Loucy (cell line): ENCODE data around the gene SEM1.

Experiments
- H2AFZ ChIP-seq: fragments of 200-600 bp; sonication (generic); 2 replicates; pipeline ENCODE4 v1.6.0; 2016; ENCODE audit warnings: antibody characterized with exemption, mild to moderate bottlenecking, low read length, moderate library complexity
- H3F3A ChIP-seq: fragments of 200-600 bp; 2 replicates; pipeline ENCODE4 v1.6.0; 2016; ENCODE audit warnings: antibody characterized with exemption, low read depth, mild to moderate bottlenecking
- H3K27me3 ChIP-seq: fragments of 200-600 bp; sonication (generic); 2 replicates; pipeline ENCODE4 v1.6.1; 2014; ENCODE audit warnings: low read length, mild to moderate bottlenecking; ENCODE audit not compliant: insufficient read depth, poor library complexity, severe bottlenecking
- H3K36me3 ChIP-seq: fragments of 200-600 bp; sonication (generic); 2 replicates; pipeline ENCODE4 v1.6.1; 2016; ENCODE audit warnings: low read length; ENCODE audit not compliant: insufficient read depth
- H3K4me1 ChIP-seq: fragments of 200-600 bp; sonication (generic); 2 replicates; pipeline ENCODE4 v1.5.1; 2014; ENCODE audit warnings: low read length, mild to moderate bottlenecking; ENCODE audit not compliant: insufficient read depth, poor library complexity, severe bottlenecking
- H3K4me2 ChIP-seq: fragments of 200-600 bp; sonication (generic); 2 replicates; pipeline ENCODE4 v1.6.0; 2014; ENCODE audit warnings: antibody characterized with exemption, low read length, low read depth, mild to moderate bottlenecking; ENCODE audit not compliant: poor library complexity, severe bottlenecking
- H3K4me3 ChIP-seq: fragments of 200-600 bp; sonication (generic); 2 replicates; pipeline ENCODE4 v1.5.1; 2014; ENCODE audit warnings: low read length, mild to moderate bottlenecking, mixed read lengths; ENCODE audit not compliant: poor library complexity, severe bottlenecking
- H3K79me2 ChIP-seq: fragments of 200-600 bp; sonication (generic); 2 replicates; pipeline ENCODE4 v1.6.1; 2014; ENCODE audit warnings: low read length; ENCODE audit not compliant: insufficient read depth
- H3K9ac ChIP-seq: fragments of 200-600 bp; sonication (generic); 2 replicates; pipeline ENCODE4 v1.6.0; 2014; ENCODE audit warnings: mild to moderate bottlenecking, low read depth, low read length, moderate library complexity; ENCODE audit not compliant: poor library complexity, severe bottlenecking
- H3K9me2 ChIP-seq: fragments of 200-600 bp; sonication (generic); replicated peaks from 2 replicates; pipeline ENCODE4 v1.6.1; 2016; ENCODE audit warnings: low read depth, low read length, mixed read lengths
- H3K9me3 ChIP-seq: fragments of 200-600 bp; sonication (generic); 2 replicates; pipeline ENCODE4 v1.6.1; 2014; ENCODE audit warnings: mild to moderate bottlenecking, antibody characterized with exemption, low read length, low read depth; ENCODE audit not compliant: insufficient read depth
- H4K20me1 ChIP-seq: fragments of 200-600 bp; sonication (generic); 2 replicates; pipeline ENCODE4 v1.6.0; 2014; ENCODE audit warnings: antibody characterized with exemption, low read length, mild to moderate bottlenecking; ENCODE audit not compliant: insufficient read depth, poor library complexity, severe bottlenecking
- CTCF ChIP-seq: fragments of 200-600 bp; sonication (generic); conservative IDR thresholded peaks from 2 replicates; pipeline ENCODE4 v1.5.1; 2014; ENCODE audit warnings: mild to moderate bottlenecking, antibody characterized with exemption, low read length
- EZH2phosphoT487 ChIP-seq: fragments of 200-600 bp; IDR thresholded peaks from 2 replicates; pipeline ENCODE4 v1.6.1; 2018; ENCODE audit warnings: antibody characterized with exemption, mild to moderate bottlenecking, moderate library complexity, borderline replicate concordance

The SEM1 gene

GRCh38 chr7:96675548-96675947 lies 34.1 kb downstream of the SEM1 start:
- no peaks in the 10 kb centered on the region for H3K9me3 ChIP-seq
- no peak overlapping the region for H3K4me2 ChIP-seq
- H3K79me2 ChIP-seq = no peaks in the 10 kb centered on the region
- no peaks in the 10 kb centered on the region for H3K9me2 ChIP-seq
- no peak overlapping the region for H3K9ac ChIP-seq
- H3K27me3 ChIP-seq = no peaks in the 10 kb centered on the region
- H2AFZ ChIP-seq = no peak overlapping the region
- H3K36me3 ChIP-seq = no peaks in the 10 kb centered on the region
- no peak overlapping the region for H3K4me3 ChIP-seq
- no peaks in the 10 kb centered on the region for H3F3A ChIP-seq
- no peak for TF ChIP-seq CTCF
- TF ChIP-seq EZH2phosphoT487 = no peak
- H4K20me1 ChIP-seq = no peaks in the 10 kb centered on the region
- H3K4me1 ChIP-seq = no peaks in the 10 kb centered on the region

DNA sequence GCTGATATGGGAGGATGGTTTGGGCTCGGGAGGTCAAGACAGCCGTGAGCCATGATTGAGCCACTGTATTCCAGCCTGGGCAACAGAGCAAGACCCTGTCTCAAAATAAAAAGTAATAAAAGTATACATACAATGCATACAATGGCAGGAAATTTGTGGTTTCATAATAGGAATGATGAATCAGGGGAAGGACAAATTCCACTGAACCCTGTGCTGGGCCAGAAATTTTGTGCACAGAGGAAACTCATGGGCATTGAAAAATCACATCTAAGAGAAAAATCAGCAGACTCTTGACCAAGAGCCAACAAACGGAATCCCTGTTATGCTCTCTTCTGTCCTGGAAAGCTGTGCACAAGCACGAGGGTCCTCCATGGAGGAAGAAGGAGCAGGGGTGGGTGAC lies 35.1 kb downstream of the SEM1 start:
- Histone ChIP-seq H3K4me1 (no peaks in the 10 kb centered on the region), H3K9ac (no peak overlapping the region), H3K27me3 (no peaks in the 10 kb centered on the region), H3K4me3 (no peak overlapping the region), H3K79me2 (no peaks in the 10 kb centered on the region), H2AFZ (no peak overlapping the region), H3K4me2 (no peak overlapping the region), H3K9me3 (no peaks in the 10 kb centered on the region), H3F3A (no peaks in the 10 kb centered on the region), H4K20me1 (no peaks in the 10 kb centered on the region), H3K36me3 (no peaks in the 10 kb centered on the region), H3K9me2 (no peaks in the 10 kb centered on the region)
- TF ChIP-seq CTCF (no peak), EZH2phosphoT487 (no peak)

GRCh38 chr7:96671854-96672253 lies 37.8 kb downstream of the SEM1 start:
- H3K9ac ChIP-seq = no peak overlapping the region
- H2AFZ ChIP-seq = no peak overlapping the region
- no peaks in the 10 kb centered on the region for H4K20me1 ChIP-seq
- H3K36me3 ChIP-seq = no peaks in the 10 kb centered on the region
- no peaks in the 10 kb centered on the region for H3K79me2 ChIP-seq
- TF ChIP-seq EZH2phosphoT487 (no peak), CTCF (no peak)
- H3K4me2 ChIP-seq = no peak overlapping the region
- H3K4me3 ChIP-seq = no peak overlapping the region
- no peaks in the 10 kb centered on the region for H3K4me1 ChIP-seq
- no peaks in the 10 kb centered on the region for H3F3A ChIP-seq
- no peaks in the 10 kb centered on the region for H3K27me3 ChIP-seq
- no peaks in the 10 kb centered on the region for H3K9me3 ChIP-seq
- H3K9me2 ChIP-seq = no peaks in the 10 kb centered on the region
